Mesenchymal stem cell (in vitro differentiated cells and primary cell): ENCODE measurements around the gene RIMKLA.

Experiments
- DNase-seq: peaks from one replicate; pipeline ENCODE4 v3.0.0-alpha.2; 2013
- H2AFZ ChIP-seq: one replicate; pipeline ENCODE4 v1.6.1; 2013; ENCODE audit warnings: low read depth, mild to moderate bottlenecking, control low read depth, inconsistent platforms, low read length, moderate library complexity
- H2AK5ac ChIP-seq: 2 replicates; pipeline ENCODE4 v1.6.1; 2013; ENCODE audit warnings: low read length, moderate library complexity, mild to moderate bottlenecking, inconsistent platforms; ENCODE audit not compliant: severe bottlenecking
- H2BK120ac ChIP-seq: one replicate; pipeline ENCODE4 v1.6.1; 2013; ENCODE audit warnings: low read depth, mild to moderate bottlenecking, inconsistent platforms, low read length, moderate library complexity
- H2BK12ac ChIP-seq, 2 experiments: one replicate each; pipeline ENCODE4 v1.6.1; 2013; ENCODE audit warnings: inconsistent platforms in 2 of 2, low read length in 2 of 2, mild to moderate bottlenecking in 2 of 2, moderate library complexity in 2 of 2, control low read depth in 1 of 2
- H2BK15ac ChIP-seq: one replicate; pipeline ENCODE4 v1.6.1; 2013; ENCODE audit warnings: mild to moderate bottlenecking, low read depth, inconsistent platforms; ENCODE audit not compliant: poor library complexity, severe bottlenecking
- H2BK5ac ChIP-seq: 2 replicates; pipeline ENCODE4 v1.6.1; 2013; ENCODE audit warnings: low read depth, mild to moderate bottlenecking, low read length, control low read depth, inconsistent platforms; ENCODE audit not compliant: poor library complexity, severe bottlenecking
- H3K14ac ChIP-seq, 2 experiments: one replicate each; pipeline ENCODE4 v1.6.1; 2013; ENCODE audit warnings: inconsistent platforms in 2 of 2, low read length in 2 of 2, control low read depth in 1 of 2, mild to moderate bottlenecking in 1 of 2, moderate library complexity in 1 of 2
- H3K18ac ChIP-seq, 2 experiments: one replicate each; pipeline ENCODE4 v1.6.1; 2013; ENCODE audit warnings: inconsistent platforms in 2 of 2, low read length in 2 of 2, control low read depth in 1 of 2, low read depth in 1 of 2, mild to moderate bottlenecking in 1 of 2
- H3K23ac ChIP-seq, 2 experiments: one replicate each; pipeline ENCODE4 v1.6.1; 2013; ENCODE audit warnings: inconsistent platforms in 2 of 2, low read length in 2 of 2, mild to moderate bottlenecking in 2 of 2, moderate library complexity in 2 of 2, control low read depth in 1 of 2
- H3K27ac ChIP-seq: 2 replicates; pipeline ENCODE4 v1.5.1; 2013; ENCODE audit warnings: mild to moderate bottlenecking, moderate library complexity, low read length, control low read depth, inconsistent platforms; ENCODE audit not compliant: poor library complexity, severe bottlenecking
- H3K27me3 ChIP-seq, 2 experiments: 2 replicates each; pipeline versions ENCODE4 v1.6.1 to v1.7.0; 2013; ENCODE audit warnings: low read length in 2 of 2, mild to moderate bottlenecking in 2 of 2, moderate library complexity in 2 of 2, control low read depth in 1 of 2, inconsistent platforms in 1 of 2; ENCODE audit not compliant: control insufficient read depth in 1 of 2, insufficient read depth in 1 of 2
- H3K36me3 ChIP-seq, 2 experiments: 2 replicates each; pipeline versions ENCODE4 v1.6.1 to v1.7.0; 2013; ENCODE audit warnings: low read length in 2 of 2, control low read depth in 1 of 2, inconsistent platforms in 1 of 2, low read depth in 1 of 2, mild to moderate bottlenecking in 1 of 2; ENCODE audit not compliant: insufficient read depth in 2 of 2, control insufficient read depth in 1 of 2
- H3K4ac ChIP-seq, 2 experiments: one replicate each; pipeline ENCODE4 v1.6.1; 2013; ENCODE audit warnings: inconsistent platforms in 2 of 2, low read length in 2 of 2, mild to moderate bottlenecking in 2 of 2, moderate library complexity in 2 of 2, control low read depth in 1 of 2, low read depth in 1 of 2
- H3K4me1 ChIP-seq: 2 replicates; pipeline ENCODE4 v1.6.1; 2013; ENCODE audit warnings: low read depth, low read length, control low read depth; ENCODE audit not compliant: control insufficient read depth, insufficient read depth
- H3K4me2 ChIP-seq: 2 replicates; pipeline ENCODE4 v1.6.1; 2013; ENCODE audit warnings: low read length, mild to moderate bottlenecking, inconsistent platforms; ENCODE audit not compliant: poor library complexity, severe bottlenecking
- H3K4me3 ChIP-seq, 2 experiments: 2 replicates each; pipeline versions ENCODE4 v1.5.1 to v1.7.0; 2013; ENCODE audit warnings: low read length in 2 of 2, mild to moderate bottlenecking in 2 of 2, control low read depth in 1 of 2, low read depth in 1 of 2; ENCODE audit not compliant: insufficient read depth in 1 of 2
- H3K79me1 ChIP-seq: replicated peaks from 2 replicates; pipeline ENCODE4 v1.6.1; 2013; ENCODE audit warnings: mild to moderate bottlenecking, control low read depth, low read length, inconsistent platforms; ENCODE audit not compliant: poor library complexity, severe bottlenecking
- H3K9ac ChIP-seq: 2 replicates; pipeline ENCODE4 v1.7.0; 2013; ENCODE audit warnings: mild to moderate bottlenecking, low read length, moderate library complexity
- H3K9me3 ChIP-seq: 2 replicates; pipeline ENCODE4 v1.7.0; 2013; ENCODE audit warnings: mild to moderate bottlenecking, low read length; ENCODE audit not compliant: control insufficient read depth
- H4K8ac ChIP-seq: one replicate; pipeline ENCODE4 v1.6.1; 2013; ENCODE audit warnings: inconsistent platforms, mild to moderate bottlenecking, low read length, moderate library complexity
- H4K91ac ChIP-seq: one replicate; pipeline ENCODE4 v1.6.1; 2013; ENCODE audit warnings: mild to moderate bottlenecking, low read length, inconsistent platforms
- WGBS: methylation state at CpG from one replicate; pipeline ENCODE4 v1.1.7; 2013; ENCODE audit warnings: mixed read lengths; 5-methylcytosine and 5-hydroxymethylcytosine counted together

Gene RIMKLA

GRCh38 chr1:42439940-42440339, 59.3 kb downstream of the RIMKLA start:
- no peaks in the 10 kb centered on the region for H3K79me1 ChIP-seq
- no peak overlapping the region for H3K4me2 ChIP-seq
- no peak overlapping the region for H4K8ac ChIP-seq
- no peaks in the 10 kb centered on the region for H3K36me3 ChIP-seq
- DNase-seq = no peak
- no peak overlapping the region for H2BK120ac ChIP-seq
- no peak overlapping the region for H3K4me3 ChIP-seq
- H3K4me1 ChIP-seq = peaks cover 1% of the 10 kb centered on the region
- H2BK12ac ChIP-seq = no peak overlapping the region
- no peaks in the 10 kb centered on the region for H3K9me3 ChIP-seq
- H2AK5ac ChIP-seq = no peak overlapping the region
- no peak overlapping the region for H3K9ac ChIP-seq
- no peak overlapping the region for H3K4ac ChIP-seq
- H3K23ac ChIP-seq = no peak overlapping the region
- no peak overlapping the region for H4K91ac ChIP-seq
- H3K18ac ChIP-seq = no peak overlapping the region
- WGBS = 44% methylated on average over 2 of the region's 2 CpGs
- H2BK5ac ChIP-seq = no peak overlapping the region
- no peak overlapping the region for H2AFZ ChIP-seq
- no peak overlapping the region for H3K14ac ChIP-seq
- no peak overlapping the region for H3K27ac ChIP-seq
- no peaks in the 10 kb centered on the region for H3K27me3 ChIP-seq
- no peak overlapping the region for H2BK15ac ChIP-seq

- Histone ChIP-seq H3K9ac (no peak overlapping the region), H3K9me3 (no peaks in the 10 kb centered on the region), H3K23ac (no peak overlapping the region), H2BK15ac (no peak overlapping the region), H3K27ac (no peak overlapping the region), H2BK12ac (no peak overlapping the region), H3K27me3 (no peaks in the 10 kb centered on the region), H3K36me3 (no peaks in the 10 kb centered on the region), H3K4ac (no peak overlapping the region), H3K79me1 (no peaks in the 10 kb centered on the region), H3K4me3 (no peak overlapping the region), H2BK120ac (no peak overlapping the region), H2AFZ (no peak overlapping the region), H2BK5ac (no peak overlapping the region), H2AK5ac (no peak overlapping the region), H3K14ac (no peak overlapping the region), H3K4me1 (peaks cover 1% of the 10 kb centered on the region), H4K8ac (no peak overlapping the region), H4K91ac (no peak overlapping the region), H3K4me2 (no peak overlapping the region), H3K18ac (no peak overlapping the region)
- WGBS = 60% methylated on average over 1 of the region's 2 CpGs
- DNase-seq = no peak
Observed at GRCh38 chr1:42442662-42443061, 62.1 kb downstream of the RIMKLA start.

- Histone ChIP-seq H3K4me2 (no peak overlapping the region), H3K18ac (no peak overlapping the region), H3K23ac (no peak overlapping the region), H2BK5ac (no peak overlapping the region), H3K27ac (no peak overlapping the region), H2AFZ (no peak overlapping the region), H2AK5ac (no peak overlapping the region), H4K8ac (no peak overlapping the region), H4K91ac (no peak overlapping the region), H3K4me3 (no peak overlapping the region), H3K4ac (no peak overlapping the region), H3K27me3 (no peaks in the 10 kb centered on the region), H3K9ac (no peak overlapping the region), H3K36me3 (no peaks in the 10 kb centered on the region), H2BK12ac (no peak overlapping the region), H2BK120ac (no peak overlapping the region), H3K9me3 (no peaks in the 10 kb centered on the region), H3K14ac (no peak overlapping the region), H2BK15ac (no peak overlapping the region), H3K4me1 (peaks cover 2% of the 10 kb centered on the region), H3K79me1 (no peaks in the 10 kb centered on the region)
- no peak for DNase-seq
Observed at GRCh38 chr1:42449256-42449655, 68.7 kb downstream of the RIMKLA start.

- Histone ChIP-seq H2BK120ac (no peak overlapping the region), H3K4me1 (peaks cover 2% of the 10 kb centered on the region), H4K8ac (no peak overlapping the region), H3K18ac (no peak overlapping the region), H2AFZ (no peak overlapping the region), H3K4ac (no peak overlapping the region), H3K27me3 (no peaks in the 10 kb centered on the region), H3K9me3 (no peaks in the 10 kb centered on the region), H2BK5ac (no peak overlapping the region), H3K4me2 (no peak overlapping the region), H2BK12ac (no peak overlapping the region), H3K79me1 (no peaks in the 10 kb centered on the region), H2BK15ac (no peak overlapping the region), H3K9ac (no peak overlapping the region), H3K4me3 (no peak overlapping the region), H3K36me3 (no peaks in the 10 kb centered on the region), H2AK5ac (no peak overlapping the region), H3K27ac (no peak overlapping the region), H3K14ac (no peak overlapping the region), H4K91ac (no peak overlapping the region), H3K23ac (no peak overlapping the region)
- 100% methylated on average over 1 of the region's 1 CpG for WGBS
- no peak for DNase-seq
Observed at GRCh38 chr1:42450061-42450460, 69.5 kb downstream of the RIMKLA start.
